Raji (cell line): Measurements from ENCODE around the gene SATB2.

Source experiments
- POLR2A ChIP-seq: IDR thresholded peaks from 2 replicates; pipeline ENCODE4 v1.6.1; 2011; ENCODE audit warnings: low read depth, low read length, control low read depth; ENCODE audit not compliant: insufficient read depth

The SATB2 gene

DNA sequence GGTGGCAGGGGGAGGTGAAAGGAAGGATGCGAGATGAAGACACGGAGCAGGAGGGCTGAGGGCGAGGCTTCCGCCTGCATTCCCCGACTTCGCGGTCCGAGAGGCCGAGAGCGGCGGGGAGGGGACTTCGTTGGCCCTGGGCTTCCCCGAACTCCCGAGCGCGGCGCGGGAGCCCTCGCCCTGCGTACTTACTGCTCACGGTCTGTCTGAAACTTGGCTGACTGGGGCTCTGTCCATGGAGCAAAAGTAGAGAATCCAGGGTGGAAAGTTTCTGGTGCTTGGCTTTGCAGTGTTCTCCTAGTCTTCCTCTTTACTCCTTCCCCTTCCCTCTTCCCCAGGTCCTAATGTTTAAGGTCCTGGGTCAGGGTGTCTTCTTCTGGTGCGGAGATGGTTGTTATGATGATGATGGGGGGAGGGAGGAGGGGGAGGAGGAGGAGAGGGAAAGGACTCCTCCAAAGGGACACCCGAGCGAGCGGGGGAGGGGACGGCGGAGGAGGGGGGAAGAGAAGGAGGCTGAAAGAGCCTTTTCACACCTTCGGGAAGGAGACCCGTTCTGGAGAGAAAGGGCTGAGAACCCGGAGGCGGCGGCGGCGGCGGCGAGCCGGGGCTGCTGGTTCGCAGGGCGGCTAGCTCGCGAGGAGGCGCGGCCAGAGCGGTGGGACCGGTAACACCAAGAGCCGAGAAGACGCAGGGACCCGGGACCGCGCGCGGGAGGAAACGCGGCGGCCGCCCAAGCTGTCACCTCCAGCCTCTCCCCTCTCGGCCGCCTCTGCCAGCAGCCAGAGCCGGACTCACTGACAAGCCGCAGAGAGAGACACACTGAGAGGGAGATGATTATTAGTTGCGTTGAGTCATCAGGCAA, at the start of gene SATB2:
Gene SATB2, minus strand, starts transcription at position 793 of the 862 bp plus-strand sequence. CDS start 1,902 bp downstream, outside the sequence.
- no peak for TF ChIP-seq POLR2A

DNA sequence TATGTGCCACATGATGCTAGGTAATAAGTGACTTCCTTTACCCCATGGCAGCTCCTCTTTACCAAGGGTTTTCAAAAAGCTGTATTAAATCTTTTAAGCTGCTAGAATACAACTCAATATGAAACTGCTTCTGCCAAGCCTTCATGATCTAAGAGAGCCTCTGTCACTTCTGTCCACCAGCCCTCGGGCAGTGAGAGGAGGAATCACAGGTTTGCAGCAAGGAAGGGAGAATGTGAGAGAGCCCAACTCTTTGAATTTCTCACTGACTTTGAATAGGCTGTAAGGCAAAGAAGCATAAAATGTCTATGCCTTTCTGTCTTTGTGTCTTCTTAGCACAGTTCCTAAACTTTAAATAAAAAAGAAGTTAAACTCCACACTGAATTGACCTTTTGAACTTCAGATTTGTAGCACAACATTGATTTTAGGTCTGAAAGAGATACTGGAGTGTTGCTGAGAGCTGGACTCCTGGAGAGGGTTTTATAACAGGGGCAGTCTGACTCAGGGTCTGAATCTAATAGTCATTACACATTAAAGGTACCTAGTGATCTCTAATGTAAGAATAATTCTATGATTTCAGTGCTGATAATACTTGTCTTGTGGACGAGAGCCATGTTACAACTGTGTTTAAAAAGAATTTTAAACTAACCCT, 48.1 kb upstream of the SATB2 start:
- no peak for TF ChIP-seq POLR2A

- no peak for TF ChIP-seq POLR2A
Measured at GRCh38 chr2:199503148-199503547, 45.4 kb upstream of the SATB2 start.

DNA sequence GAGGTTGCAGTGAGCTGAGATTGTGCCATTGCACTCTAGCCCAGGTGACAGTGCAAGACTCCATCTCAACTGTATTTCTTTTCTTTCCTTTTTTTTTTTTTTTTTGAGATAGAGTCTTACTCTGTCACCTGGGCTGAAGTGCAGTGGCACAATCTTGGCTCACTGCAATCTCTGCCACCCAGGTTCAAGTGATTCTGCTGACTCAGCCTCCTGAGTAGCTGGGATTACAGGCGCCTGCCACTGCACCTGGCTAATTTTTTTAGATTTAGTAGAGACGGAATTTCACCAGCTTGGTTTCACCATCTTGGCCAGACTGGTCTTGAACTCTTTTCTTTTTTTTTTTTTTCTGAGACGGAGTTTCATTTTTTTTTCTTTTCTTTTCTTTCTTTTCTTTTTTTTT, 41.3 kb upstream of the SATB2 start:
- no peak for TF ChIP-seq POLR2A

DNA sequence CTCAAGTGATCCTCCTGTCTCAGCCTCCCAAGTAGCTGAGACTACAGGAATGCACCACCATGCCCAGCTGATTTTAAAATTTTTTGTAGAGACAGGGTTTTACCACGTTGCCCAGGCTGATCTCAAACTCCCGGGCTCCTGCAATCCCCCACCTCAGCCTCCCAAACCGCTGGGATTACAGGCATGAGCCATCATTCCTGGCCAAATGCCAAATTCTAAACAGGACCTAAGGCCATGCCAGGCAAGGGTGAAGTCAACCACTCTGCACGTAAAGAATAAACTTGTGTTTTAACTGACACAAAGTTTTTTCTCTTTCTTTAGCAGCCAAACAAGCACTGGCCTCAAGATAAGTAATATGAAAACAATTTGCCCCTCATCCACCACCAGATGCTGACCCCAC, 37.4 kb upstream of the SATB2 start:
- no peak for TF ChIP-seq POLR2A

GRCh38 chr2:199490049-199490448, 32.3 kb upstream of the SATB2 start:
- no peak for TF ChIP-seq POLR2A

- TF ChIP-seq POLR2A, result no peak
Measured at GRCh38 chr2:199488772-199489400, 31.1 kb upstream of the SATB2 start.

DNA sequence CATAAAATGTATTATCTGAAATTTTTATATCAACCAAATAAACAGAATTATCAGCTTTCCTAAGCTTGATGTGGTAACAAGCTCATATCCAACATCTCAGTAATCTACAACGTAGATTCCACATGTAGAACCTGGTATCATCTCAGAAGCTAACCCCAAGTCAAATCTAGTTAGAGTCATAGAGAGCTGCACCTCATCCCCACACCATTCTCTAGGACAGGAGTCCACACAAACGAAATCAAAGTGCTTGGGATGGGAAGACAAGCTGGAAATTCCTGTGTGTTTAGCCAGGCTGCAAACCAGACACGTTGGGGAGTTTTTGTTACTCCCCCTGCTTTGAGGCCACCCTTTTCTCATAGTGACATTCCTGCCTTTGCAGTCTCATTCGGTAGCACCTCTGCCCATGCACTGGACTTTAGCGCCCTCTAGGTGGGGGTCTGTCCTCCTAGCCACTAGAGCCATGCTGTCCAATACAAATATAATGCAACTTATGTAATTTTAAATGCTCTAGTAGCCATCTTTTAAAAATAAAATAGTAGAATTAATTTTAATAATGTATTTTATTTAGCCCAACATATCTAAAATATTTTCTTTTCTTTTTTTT, 28.1 kb upstream of the SATB2 start:
- no peak for TF ChIP-seq POLR2A

GRCh38 chr2:199484927-199485326, 27.2 kb upstream of the SATB2 start:
- TF ChIP-seq POLR2A, result no peak

DNA sequence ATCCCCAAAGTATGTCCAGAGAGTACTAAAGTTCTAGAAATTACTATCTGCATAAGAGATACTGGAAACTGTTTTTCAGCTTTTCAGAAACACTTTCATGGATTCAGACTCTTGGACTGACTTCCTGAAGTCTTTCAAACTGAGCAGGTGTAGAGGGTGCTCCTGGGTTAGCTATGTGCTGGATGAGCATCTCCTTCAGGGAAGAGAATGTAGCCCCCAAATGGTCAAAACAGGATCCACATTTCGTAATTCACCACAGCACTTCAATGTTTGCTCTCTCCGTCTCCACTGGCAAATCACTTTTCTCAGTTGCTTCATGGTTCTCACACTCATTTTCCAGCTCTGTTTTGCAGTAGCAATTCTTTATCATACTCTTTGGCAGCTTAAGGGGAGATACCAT, 23.2 kb upstream of the SATB2 start:
- no peak for TF ChIP-seq POLR2A

DNA sequence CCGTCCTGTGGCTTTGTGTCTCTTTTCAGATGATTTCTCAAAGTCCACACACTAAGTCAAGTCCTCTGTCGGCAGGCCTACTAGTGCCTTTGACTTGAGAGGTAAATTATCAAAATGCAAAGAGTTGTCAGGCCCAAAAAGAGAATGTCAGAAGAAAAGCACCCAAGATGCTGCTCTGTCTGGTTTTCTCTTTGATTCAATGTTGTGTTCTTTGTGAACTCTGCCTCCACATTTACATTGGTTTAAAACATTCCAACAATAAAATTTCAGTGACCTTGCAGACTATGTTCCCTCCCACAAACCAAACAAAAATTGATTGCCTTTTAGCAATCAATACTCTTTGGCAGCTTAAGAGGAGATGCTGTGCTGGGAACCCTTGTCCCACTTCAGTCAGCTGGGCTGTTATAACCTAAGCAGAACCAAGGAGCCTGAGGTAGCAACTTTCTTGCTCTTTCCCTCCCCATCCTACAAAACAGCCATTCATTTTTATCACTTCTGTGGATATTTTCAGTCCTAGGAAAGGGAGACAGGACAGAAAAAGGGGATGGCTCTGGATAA, 19.6 kb upstream of the SATB2 start:
- TF ChIP-seq POLR2A, result no peak

DNA sequence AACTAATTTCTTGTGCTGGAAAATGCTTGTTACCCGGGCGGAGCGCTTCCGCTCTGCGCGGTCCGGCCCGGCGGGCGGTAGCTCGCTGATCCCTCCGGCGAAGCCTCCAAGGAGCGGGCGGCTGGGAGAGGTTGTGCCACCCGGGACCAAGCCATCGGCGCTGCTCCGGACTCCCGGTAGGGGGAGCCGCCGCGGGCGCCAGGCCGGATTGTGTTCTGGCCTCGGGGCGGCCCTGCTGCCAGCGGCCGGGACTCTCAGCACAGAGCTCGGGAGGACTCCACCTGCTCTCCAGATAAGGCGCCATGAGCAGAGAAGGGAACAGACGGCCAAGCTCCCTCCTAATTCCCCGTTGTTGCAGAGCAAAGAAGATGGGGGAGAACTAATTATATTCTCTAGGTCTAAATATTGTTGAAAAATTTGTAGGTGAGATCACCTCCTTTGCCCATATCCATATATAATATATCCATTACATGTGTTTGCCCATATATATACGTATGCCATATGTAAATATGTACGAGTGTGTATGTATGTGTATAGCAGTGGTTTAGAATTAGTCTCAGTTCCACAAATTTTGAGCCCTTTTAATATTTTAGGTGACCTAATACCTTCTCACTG, 13.8 kb upstream of the SATB2 start:
- TF ChIP-seq POLR2A, result no peak

GRCh38 chr2:199470672-199471442, 13.1 kb upstream of the SATB2 start:
- TF ChIP-seq POLR2A, result no peak

GRCh38 chr2:199470361-199470671, 12.6 kb upstream of the SATB2 start:
- no peak for TF ChIP-seq POLR2A

DNA sequence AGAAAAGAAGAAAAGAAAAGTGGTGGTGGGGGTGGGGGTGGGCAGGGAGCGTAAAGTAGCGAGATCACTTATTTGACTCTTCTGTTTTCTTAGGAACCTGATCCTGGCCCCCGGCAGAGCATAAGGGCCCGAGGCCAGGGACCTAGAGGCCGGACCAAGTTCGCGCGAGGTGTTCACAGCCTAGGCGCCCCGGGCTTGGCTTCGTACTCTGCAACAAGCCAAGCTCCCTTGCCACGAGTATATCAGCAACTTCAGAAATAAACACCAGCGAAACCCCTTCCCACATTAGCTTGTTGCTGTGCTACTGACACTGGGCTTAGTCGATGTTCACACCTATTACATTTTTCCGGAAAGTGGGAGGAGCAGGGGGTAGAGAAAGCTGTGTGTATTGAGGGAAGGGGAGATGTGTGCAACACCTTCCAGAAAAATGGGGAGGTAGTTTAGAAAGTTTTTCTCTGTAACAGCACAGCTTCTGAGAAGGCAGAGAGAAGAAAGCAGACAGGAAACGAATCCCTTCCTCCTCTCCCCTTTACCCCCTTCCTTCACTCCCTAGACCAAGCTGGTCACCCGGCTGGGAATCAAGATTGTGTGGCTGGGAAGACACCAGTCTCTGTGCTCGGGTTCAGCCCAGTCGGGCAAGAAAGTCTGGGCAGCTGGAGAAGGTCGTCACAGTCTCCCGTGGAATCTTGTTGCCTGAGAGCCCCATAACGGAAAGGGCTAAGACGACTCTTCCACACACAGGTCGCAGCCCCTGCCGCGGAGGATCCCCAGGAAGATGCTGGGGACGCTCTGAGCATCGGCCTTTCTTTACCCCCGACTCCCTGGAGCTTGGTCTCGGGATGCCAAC, 12.0 kb upstream of the SATB2 start:
- TF ChIP-seq POLR2A, result no peak
